GM23338 (cell line): Measurements from ENCODE around the gene MAN1C1. TPM values are rescaled to one million over a fixed set of nuclear protein-coding genes. Genes with fewer than 3 reads are reported as not detected.

ENCODE experiments used
- ATAC-seq: fragments of 200-7000 bp; cut with Tn5 transposase; 3 replicates; pipeline ENCODE4 v1.9.1; 2020
- DNase-seq: peaks from one replicate; pipeline ENCODE4 v3.0.0-alpha.2; 2015; ENCODE audit warnings: low spot score
- H2AFZ ChIP-seq: fragments of 200-600 bp; sonication (generic); 2 replicates; pipeline ENCODE4 v1.8.0; 2016; ENCODE audit warnings: antibody characterized with exemption, mild to moderate bottlenecking, moderate library complexity
- H3F3A ChIP-seq: fragments of 200-600 bp; sonication (generic); replicated peaks from 2 replicates; pipeline ENCODE4 v1.8.0; 2017; ENCODE audit warnings: antibody characterized with exemption, mixed run types, low read depth
- H3K27ac ChIP-seq: fragments of 200-600 bp; sonication (generic); 2 replicates; pipeline ENCODE4 v1.6.1; 2016; ENCODE audit warnings: low read depth
- H3K27me3 ChIP-seq: fragments of 200-600 bp; sonication (generic); 2 replicates; pipeline ENCODE4 v1.8.0; 2016; ENCODE audit warnings: mild to moderate bottlenecking, mixed run types, moderate library complexity; ENCODE audit not compliant: insufficient read depth
- H3K36me3 ChIP-seq: fragments of 200-600 bp; sonication (generic); 2 replicates; pipeline ENCODE4 v1.8.0; 2016; ENCODE audit warnings: mild to moderate bottlenecking; ENCODE audit not compliant: insufficient read depth
- H3K4me1 ChIP-seq: fragments of 200-600 bp; sonication (generic); 2 replicates; pipeline ENCODE4 v1.8.0; 2016; ENCODE audit warnings: mild to moderate bottlenecking, moderate library complexity; ENCODE audit not compliant: insufficient read depth
- H3K4me2 ChIP-seq: fragments of 200-600 bp; sonication (generic); 2 replicates; pipeline ENCODE4 v1.7.1; 2017; ENCODE audit warnings: mixed run types
- H3K4me3 ChIP-seq: fragments of 200-600 bp; sonication (generic); 2 replicates; pipeline ENCODE4 v1.6.1; 2016; ENCODE audit warnings: mixed run types
- H3K79me2 ChIP-seq: fragments of 200-600 bp; sonication (generic); replicated peaks from 2 replicates; pipeline ENCODE4 v1.8.0; 2017; ENCODE audit warnings: mild to moderate bottlenecking; ENCODE audit not compliant: insufficient read depth
- H3K9me2 ChIP-seq: fragments of 200-600 bp; sonication (generic); 2 replicates; pipeline ENCODE4 v1.8.0; 2017; ENCODE audit not compliant: insufficient read depth
- H4K20me1 ChIP-seq: fragments of 200-600 bp; sonication (generic); replicated peaks from 2 replicates; pipeline ENCODE4 v1.8.0; 2017; ENCODE audit warnings: mild to moderate bottlenecking; ENCODE audit not compliant: insufficient read depth
- H3K27ac Mint-ChIP-seq: 2 replicates; pipeline ENCODE4 v1.8.0; 2020; ENCODE audit warnings: inconsistent platforms, mild to moderate bottlenecking, moderate library complexity, mixed read lengths
- H3K27me3 Mint-ChIP-seq: 3 replicates; pipeline ENCODE4 v1.8.0; 2022; ENCODE audit warnings: low read depth, mild to moderate bottlenecking, moderate library complexity, mixed read lengths, inconsistent platforms; ENCODE audit not compliant: insufficient read depth, poor library complexity
- H3K36me3 Mint-ChIP-seq: 3 replicates; pipeline ENCODE4 v1.8.0; 2021; ENCODE audit warnings: low read depth, mild to moderate bottlenecking, inconsistent platforms, moderate library complexity, mixed read lengths
- H3K4me1 Mint-ChIP-seq: 3 replicates; pipeline ENCODE4 v1.8.0; 2020; ENCODE audit warnings: mild to moderate bottlenecking, inconsistent platforms, mixed read lengths
- H3K4me3 Mint-ChIP-seq: 3 replicates; pipeline ENCODE4 v1.8.0; 2021; ENCODE audit warnings: moderate library complexity, mild to moderate bottlenecking, inconsistent platforms, mixed read lengths
- H3K9me3 Mint-ChIP-seq: 3 replicates; pipeline ENCODE4 v1.8.0; 2020; ENCODE audit warnings: moderate library complexity, mild to moderate bottlenecking, inconsistent platforms, mixed read lengths
- CREB1 ChIP-seq: fragments of 250-450 bp; sonication (Bioruptor Pico); IDR thresholded peaks from 2 replicates; pipeline ENCODE4 v1.5.0; 2020; ENCODE audit warnings: low read depth, mild to moderate bottlenecking, moderate library complexity
- CTCF ChIP-seq, 2 experiments: fragments of 200-600 bp in 1 of 2; sonication (generic) in 1 of 2; conservative IDR thresholded peaks; 2 replicates each; pipeline versions ENCODE4 v1.5.1 to v1.6.1; 2016 to 2017; ENCODE audit warnings: antibody characterized with exemption in 2 of 2, low read depth in 2 of 2, mild to moderate bottlenecking in 2 of 2, moderate library complexity in 1 of 2
- ETS1 ChIP-seq: IDR thresholded peaks from 2 replicates; pipeline ENCODE4 v1.6.1; 2016; ENCODE audit warnings: antibody characterized with exemption
- EZH2 ChIP-seq: fragments of 200-600 bp; sonication (generic); IDR thresholded peaks from one replicate; pipeline ENCODE4 v1.8.0; 2017; ENCODE audit warnings: antibody characterized with exemption, mild to moderate bottlenecking, low read depth; ENCODE audit not compliant: unreplicated experiment
- EZH2phosphoT487 ChIP-seq: fragments of 200-600 bp; sonication (generic); IDR thresholded peaks from one replicate; pipeline ENCODE4 v1.8.1; 2018; ENCODE audit warnings: antibody characterized with exemption; ENCODE audit not compliant: unreplicated experiment
- JUNB ChIP-seq: IDR thresholded peaks from one replicate; pipeline ENCODE4 v1.6.1; 2016; ENCODE audit warnings: antibody characterized with exemption; ENCODE audit not compliant: unreplicated experiment
- NANOG ChIP-seq: IDR thresholded peaks from 2 replicates; pipeline ENCODE4 v1.6.1; 2016; ENCODE audit warnings: antibody characterized with exemption, borderline replicate concordance
- POLR2AphosphoS5 ChIP-seq: IDR thresholded peaks from 2 replicates; pipeline ENCODE4 v1.6.1; 2016; ENCODE audit warnings: antibody characterized with exemption, low read depth
- REST ChIP-seq: IDR thresholded peaks from one replicate; pipeline ENCODE4 v1.6.1; 2018; ENCODE audit warnings: antibody characterized with exemption; ENCODE audit not compliant: unreplicated experiment
- STAT1 ChIP-seq: IDR thresholded peaks from one replicate; pipeline ENCODE4 v1.6.1; 2016; ENCODE audit warnings: antibody characterized with exemption; ENCODE audit not compliant: unreplicated experiment
- ZNF114 ChIP-seq: fragments of 250-450 bp; sonication (Bioruptor Pico); IDR thresholded peaks from 2 replicates; pipeline ENCODE4 v1.5.0; 2020; ENCODE audit warnings: mild to moderate bottlenecking, moderate library complexity
- ZNF331 ChIP-seq: fragments of 250-450 bp; sonication (Bioruptor Pico); IDR thresholded peaks from 2 replicates; pipeline ENCODE4 v1.5.0; 2020; ENCODE audit warnings: low read depth, mild to moderate bottlenecking, moderate library complexity
- polyA plus RNA-seq: library from polyadenylated mRNA; unstranded; fragments of >200 nt; fragmentation: Nextera tagmentation; extraction: Ambion mirVana; gene quantifications from 2 replicates; pipeline ENCODE4 v1.2.1, GENCODE V29; 2016
- total RNA-seq: library from RNA; depleted of rRNA; stranded (reverse); fragments of >200 nt; shearing (Covaris generic); gene quantifications from 2 replicates; pipeline ENCODE4 v1.2.3, GENCODE V29; 2014
- TF ChIP-seq, protein P1 (sequence below): fragments of 250-450 bp; sonication (Bioruptor Pico); IDR thresholded peaks from 2 replicates; pipeline ENCODE4 v1.5.0; 2020; ENCODE audit warnings: mild to moderate bottlenecking, moderate library complexity

MAN1C1 gene
- total and polyA plus RNA-seq, 2 experiments from 2014 or later = 5.4 to 13.6 TPM

DNA sequence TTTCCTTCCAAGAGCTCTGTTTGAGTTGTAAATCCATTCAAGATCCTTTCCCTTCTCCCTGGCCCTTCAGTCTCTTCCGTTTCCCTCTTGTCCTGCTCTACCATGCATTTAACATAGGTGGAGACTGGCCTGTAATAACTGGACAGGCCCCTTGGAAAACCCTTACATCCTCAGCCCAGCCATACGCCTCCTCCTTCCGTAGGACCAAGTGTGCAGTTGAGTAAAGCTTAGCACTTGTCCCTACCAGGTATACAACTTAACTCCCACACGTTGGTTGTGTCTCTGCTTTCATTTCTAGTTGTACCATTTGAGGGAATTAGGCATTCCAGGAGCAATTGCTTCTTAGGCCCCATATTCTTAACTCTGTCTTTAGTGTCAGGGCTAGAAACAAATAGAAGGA lies 6.4 kb downstream of the MAN1C1 start:
- Histone ChIP-seq H2AFZ (no peak overlapping the region), H3K4me2 (no peak overlapping the region), H3K4me1 (peaks cover 18% of the 10 kb centered on the region), H3K27ac (no peak overlapping the region), H3K4me3 (no peak overlapping the region), H3K9me2 (no peaks in the 10 kb centered on the region), H3F3A (peaks cover 4% of the 10 kb centered on the region), H3K79me2 (peaks cover 6% of the 10 kb centered on the region; the same call in 1 of the 2 replicates), H3K27me3 (peaks cover 10% of the 10 kb centered on the region), H4K20me1 (peaks cover 6% of the 10 kb centered on the region), H3K36me3 (no peaks in the 10 kb centered on the region)
- no peaks in the 10 kb centered on the region; the same call in 2 of the 3 replicates for H3K36me3 Mint-ChIP-seq
- ATAC-seq (no peak), DNase-seq (no peak)
- peaks cover 3% of the 10 kb centered on the region; the same call in 1 of the 3 replicates for H3K9me3 Mint-ChIP-seq
- no peak overlapping the region; the same call in 2 of the 3 replicates for H3K4me3 Mint-ChIP-seq
- TF ChIP-seq STAT1 (no peak), JUNB (no peak), ETS1 (no peak), ZNF331 (no peak), CREB1 (no peak), EZH2phosphoT487 (no peak), EZH2 (no peak), CTCF (conservative IDR thresholded peaks at IDR 0.05; ENCODE audit: low read depth in 2 of 2) (no peak), POLR2AphosphoS5 (no peak), NANOG (no peak), ZNF114 (CRISPR knock-in tag) (no peak), REST (no peak)
- TF ChIP-seq, protein P1, sequence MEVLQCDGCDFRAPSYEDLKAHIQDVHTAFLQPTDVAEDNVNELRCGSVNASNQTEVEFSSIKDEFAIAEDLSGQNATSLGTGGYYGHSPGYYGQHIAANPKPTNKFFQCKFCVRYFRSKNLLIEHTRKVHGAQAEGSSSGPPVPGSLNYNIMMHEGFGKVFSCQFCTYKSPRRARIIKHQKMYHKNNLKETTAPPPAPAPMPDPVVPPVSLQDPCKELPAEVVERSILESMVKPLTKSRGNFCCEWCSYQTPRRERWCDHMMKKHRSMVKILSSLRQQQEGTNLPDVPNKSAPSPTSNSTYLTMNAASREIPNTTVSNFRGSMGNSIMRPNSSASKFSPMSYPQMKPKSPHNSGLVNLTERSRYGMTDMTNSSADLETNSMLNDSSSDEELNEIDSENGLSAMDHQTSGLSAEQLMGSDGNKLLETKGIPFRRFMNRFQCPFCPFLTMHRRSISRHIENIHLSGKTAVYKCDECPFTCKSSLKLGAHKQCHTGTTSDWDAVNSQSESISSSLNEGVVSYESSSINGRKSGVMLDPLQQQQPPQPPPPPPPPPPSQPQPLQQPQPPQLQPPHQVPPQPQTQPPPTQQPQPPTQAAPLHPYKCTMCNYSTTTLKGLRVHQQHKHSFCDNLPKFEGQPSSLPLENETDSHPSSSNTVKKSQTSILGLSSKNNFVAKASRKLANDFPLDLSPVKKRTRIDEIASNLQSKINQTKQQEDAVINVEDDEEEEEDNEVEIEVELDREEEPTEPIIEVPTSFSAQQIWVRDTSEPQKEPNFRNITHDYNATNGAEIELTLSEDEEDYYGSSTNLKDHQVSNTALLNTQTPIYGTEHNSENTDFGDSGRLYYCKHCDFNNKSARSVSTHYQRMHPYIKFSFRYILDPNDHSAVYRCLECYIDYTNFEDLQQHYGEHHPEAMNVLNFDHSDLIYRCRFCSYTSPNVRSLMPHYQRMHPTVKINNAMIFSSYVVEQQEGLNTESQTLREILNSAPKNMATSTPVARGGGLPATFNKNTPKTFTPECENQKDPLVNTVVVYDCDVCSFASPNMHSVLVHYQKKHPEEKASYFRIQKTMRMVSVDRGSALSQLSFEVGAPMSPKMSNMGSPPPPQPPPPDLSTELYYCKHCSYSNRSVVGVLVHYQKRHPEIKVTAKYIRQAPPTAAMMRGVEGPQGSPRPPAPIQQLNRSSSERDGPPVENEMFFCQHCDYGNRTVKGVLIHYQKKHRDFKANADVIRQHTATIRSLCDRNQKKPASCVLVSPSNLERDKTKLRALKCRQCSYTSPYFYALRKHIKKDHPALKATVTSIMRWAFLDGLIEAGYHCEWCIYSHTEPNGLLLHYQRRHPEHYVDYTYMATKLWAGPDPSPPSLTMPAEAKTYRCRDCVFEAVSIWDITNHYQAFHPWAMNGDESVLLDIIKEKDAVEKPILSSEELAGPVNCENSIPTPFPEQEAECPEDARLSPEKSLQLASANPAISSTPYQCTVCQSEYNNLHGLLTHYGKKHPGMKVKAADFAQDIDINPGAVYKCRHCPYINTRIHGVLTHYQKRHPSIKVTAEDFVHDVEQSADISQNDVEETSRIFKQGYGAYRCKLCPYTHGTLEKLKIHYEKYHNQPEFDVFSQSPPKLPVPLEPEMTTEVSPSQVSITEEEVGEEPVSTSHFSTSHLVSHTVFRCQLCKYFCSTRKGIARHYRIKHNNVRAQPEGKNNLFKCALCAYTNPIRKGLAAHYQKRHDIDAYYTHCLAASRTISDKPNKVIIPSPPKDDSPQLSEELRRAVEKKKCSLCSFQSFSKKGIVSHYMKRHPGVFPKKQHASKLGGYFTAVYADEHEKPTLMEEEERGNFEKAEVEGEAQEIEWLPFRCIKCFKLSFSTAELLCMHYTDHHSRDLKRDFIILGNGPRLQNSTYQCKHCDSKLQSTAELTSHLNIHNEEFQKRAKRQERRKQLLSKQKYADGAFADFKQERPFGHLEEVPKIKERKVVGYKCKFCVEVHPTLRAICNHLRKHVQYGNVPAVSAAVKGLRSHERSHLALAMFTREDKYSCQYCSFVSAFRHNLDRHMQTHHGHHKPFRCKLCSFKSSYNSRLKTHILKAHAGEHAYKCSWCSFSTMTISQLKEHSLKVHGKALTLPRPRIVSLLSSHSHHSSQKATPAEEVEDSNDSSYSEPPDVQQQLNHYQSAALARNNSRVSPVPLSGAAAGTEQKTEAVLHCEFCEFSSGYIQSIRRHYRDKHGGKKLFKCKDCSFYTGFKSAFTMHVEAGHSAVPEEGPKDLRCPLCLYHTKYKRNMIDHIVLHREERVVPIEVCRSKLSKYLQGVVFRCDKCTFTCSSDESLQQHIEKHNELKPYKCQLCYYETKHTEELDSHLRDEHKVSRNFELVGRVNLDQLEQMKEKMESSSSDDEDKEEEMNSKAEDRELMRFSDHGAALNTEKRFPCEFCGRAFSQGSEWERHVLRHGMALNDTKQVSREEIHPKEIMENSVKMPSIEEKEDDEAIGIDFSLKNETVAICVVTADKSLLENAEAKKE = no peak
- H3K27me3 Mint-ChIP-seq = peaks cover 15% of the 10 kb centered on the region
- no peak overlapping the region for H3K27ac Mint-ChIP-seq
- peaks cover 23% of the 10 kb centered on the region for H3K4me1 Mint-ChIP-seq
